Measurements from ENCODE around the gene SGK1.

GRCh38 chr6:134122775-134123174, 195.1 kb downstream of the SGK1 start:
- no peak for TF ChIP-seq EZH2phosphoT487 (IDR thresholded peaks at IDR 0.05; ENCODE audit: borderline replicate concordance, low read length)
- no peak for TF ChIP-seq CTCF (IDR thresholded peaks at IDR 0.05; ENCODE audit: low read depth, low read length, poor library complexity, severe bottlenecking)

All from DOHH2 (cell line).